ENCODE data around the gene PCDHGB3.
"Not testable (repeated sequence)": the region's sequence is repeated elsewhere in the genome, so short reads cannot be mapped to it uniquely, and the experiment has no call there.

PCDHGB3 gene

DNA sequence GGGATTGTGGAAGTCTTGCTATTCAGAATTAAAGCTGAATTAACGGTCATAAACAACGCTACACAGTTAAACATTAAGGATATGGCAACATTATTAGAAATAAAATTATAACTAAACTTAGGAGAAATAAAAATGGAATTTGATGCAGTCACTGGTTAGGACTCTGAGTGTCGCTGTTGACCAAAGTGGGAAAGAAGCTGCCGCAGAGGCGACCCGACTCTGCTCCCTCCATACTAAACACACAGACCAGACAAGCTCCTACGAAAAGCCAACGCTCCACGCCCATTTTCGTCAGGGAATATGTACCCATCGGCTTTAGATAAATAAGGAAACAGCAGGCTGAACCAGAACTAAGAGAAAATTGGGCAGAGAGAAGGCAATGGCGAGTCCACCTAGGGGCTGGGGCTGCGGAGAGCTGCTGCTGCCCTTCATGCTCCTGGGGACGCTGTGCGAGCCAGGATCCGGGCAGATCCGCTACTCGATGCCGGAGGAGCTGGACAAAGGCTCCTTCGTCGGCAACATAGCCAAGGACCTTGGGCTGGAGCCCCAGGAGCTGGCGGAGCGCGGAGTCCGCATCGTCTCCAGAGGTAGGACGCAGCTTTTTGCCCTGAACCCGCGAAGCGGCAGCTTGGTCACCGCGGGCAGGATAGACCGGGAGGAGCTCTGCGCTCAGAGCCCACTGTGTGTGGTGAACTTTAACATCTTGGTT, 5.9 kb upstream of the PCDHGB3 start, which contains the start of gene PCDHGA5:
TSS of gene PCDHGA5 (plus strand) at position 211 of the 709 bp plus-strand sequence. CDS start at position 380, 169 bp downstream.
- Histone ChIP-seq H3K9ac (ENCODE audit: low read length) (no peak within 1 kb of the TSS), H3K4me3 (ENCODE audit: low read length) (no peak within 1 kb of the TSS), H3K27me3 (ENCODE audit: control insufficient read depth, insufficient read depth, low read length) (peaks cover 36% of the 10 kb centered on the region), H3K36me3 (ENCODE audit: control insufficient read depth, insufficient read depth, low read length) (no peaks in the 10 kb centered on the region), H3K9me3 (ENCODE audit: control insufficient read depth, low read length) (peaks cover 27% of the 10 kb centered on the region), H3K4me1 (ENCODE audit: control insufficient read depth, insufficient read depth, low read length) (no peaks in the 10 kb centered on the region)

DNA sequence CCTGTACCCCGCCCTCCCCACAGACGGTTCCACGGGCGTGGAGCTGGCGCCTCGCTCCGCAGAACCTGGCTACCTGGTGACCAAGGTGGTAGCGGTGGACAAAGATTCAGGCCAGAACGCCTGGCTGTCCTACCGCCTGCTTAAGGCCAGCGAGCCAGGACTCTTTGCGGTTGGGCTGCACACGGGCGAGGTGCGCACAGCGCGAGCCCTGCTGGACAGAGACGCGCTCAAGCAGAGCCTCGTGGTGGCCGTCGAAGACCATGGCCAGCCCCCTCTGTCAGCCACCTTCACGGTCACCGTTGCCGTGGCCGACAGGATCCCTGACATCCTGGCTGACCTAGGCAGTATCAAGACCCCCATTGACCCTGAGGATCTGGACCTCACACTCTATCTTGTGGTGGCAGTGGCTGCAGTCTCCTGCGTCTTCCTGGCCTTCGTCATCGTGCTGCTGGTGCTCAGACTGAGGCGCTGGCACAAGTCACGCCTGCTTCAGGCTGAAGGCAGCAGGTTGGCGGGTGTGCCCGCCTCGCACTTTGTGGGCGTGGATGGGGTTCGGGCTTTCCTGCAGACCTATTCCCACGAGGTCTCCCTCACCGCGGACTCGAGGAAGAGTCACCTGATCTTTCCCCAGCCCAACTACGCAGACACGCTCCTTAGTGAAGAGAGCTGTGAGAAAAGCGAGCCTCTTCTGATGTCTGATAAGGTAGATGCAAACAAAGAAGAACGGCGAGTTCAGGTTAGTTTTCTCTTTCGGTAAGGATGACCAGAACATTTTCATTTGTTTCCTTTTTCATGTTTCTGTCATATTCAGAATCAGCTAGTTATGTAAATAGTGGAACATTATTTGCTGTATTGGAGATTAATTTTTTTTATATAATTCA, 3.8 kb upstream of the PCDHGB3 start:
- peaks cover 44% of the 10 kb centered on the region for H3K27me3 ChIP-seq (ENCODE audit: control insufficient read depth, insufficient read depth, low read length)
- peaks cover 26% of the 10 kb centered on the region for H3K9me3 ChIP-seq (ENCODE audit: control insufficient read depth, low read length)
- no peak overlapping the region for H3K4me3 ChIP-seq (ENCODE audit: low read length)
- no peaks in the 10 kb centered on the region for H3K36me3 ChIP-seq (ENCODE audit: control insufficient read depth, insufficient read depth, low read length)
- H3K9ac ChIP-seq (ENCODE audit: low read length), result no peak overlapping the region
- no peaks in the 10 kb centered on the region for H3K4me1 ChIP-seq (ENCODE audit: control insufficient read depth, insufficient read depth, low read length)

DNA sequence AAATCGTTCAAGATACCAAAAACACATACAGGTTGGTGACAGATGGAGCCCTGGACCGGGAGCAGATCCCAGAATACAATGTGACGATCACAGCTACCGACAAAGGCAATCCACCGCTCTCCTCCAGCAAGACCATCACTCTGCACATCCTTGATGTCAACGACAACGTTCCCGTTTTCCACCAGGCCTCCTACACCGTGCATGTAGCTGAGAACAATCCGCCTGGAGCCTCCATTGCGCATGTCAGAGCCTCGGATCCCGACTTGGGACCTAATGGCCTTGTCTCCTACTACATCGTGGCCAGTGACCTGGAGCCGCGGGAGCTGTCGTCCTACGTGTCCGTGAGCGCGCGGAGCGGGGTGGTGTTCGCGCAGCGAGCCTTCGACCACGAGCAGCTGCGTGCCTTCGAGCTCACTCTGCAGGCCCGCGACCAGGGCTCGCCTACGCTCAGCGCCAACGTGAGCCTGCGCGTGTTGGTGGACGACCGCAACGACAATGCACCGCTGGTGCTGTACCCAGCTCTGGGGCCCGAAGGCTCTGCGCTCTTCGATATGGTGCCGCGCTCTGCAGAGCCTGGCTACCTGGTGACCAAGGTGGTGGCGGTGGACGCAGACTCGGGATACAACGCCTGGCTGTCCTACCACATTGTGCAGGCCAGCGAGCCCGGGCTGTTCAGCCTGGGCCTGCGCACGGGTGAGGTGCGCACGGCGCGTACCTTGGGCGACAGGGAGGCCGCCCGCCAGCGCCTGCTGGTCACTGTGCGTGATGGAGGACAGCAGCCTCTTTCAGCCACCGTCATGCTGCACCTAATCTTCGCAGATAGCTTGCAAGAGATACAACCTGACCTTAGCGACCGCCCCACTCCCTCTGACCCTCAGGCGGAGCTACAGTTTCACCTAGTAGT, 1.8 kb downstream of the PCDHGB3 start:
- Histone ChIP-seq H3K9me3 (ENCODE audit: control insufficient read depth, low read length) (peaks cover 18% of the 10 kb centered on the region), H3K9ac (ENCODE audit: low read length) (no peak overlapping the region), H3K27me3 (ENCODE audit: control insufficient read depth, insufficient read depth, low read length) (peaks cover 24% of the 10 kb centered on the region), H3K4me1 (ENCODE audit: control insufficient read depth, insufficient read depth, low read length) (no peaks in the 10 kb centered on the region), H3K36me3 (ENCODE audit: control insufficient read depth, insufficient read depth, low read length) (no peaks in the 10 kb centered on the region), H3K4me3 (ENCODE audit: low read length) (no peak overlapping the region)

DNA sequence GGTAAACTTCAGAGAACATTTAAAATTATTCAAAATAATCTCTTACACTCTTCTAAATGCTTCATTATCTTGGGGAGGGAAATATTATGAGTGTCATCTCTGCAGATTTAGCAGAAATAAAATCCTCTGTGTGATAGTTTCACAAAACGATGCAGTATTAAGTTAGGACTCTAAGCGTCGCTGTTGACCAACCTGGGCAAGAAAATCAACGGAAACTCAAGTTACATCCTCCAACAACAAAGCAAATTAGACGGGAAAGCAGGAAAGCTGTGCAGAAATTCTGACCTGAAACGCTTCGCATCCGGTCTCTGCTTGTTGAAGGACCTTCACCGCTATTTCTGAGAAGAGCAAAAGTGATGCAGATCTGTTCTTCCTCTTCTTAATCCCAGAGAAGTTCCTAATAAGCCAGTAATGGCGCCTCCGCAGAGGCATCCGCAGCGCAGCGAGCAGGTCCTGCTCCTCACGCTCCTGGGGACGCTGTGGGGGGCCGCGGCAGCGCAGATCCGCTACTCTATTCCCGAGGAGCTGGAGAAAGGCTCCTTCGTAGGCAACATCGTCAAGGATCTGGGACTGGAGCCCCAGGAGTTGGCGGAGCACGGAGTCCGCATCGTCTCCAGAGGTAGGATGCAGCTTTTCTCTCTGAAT, 3.8 kb downstream of the PCDHGB3 start, which contains the start of gene PCDHGA6:
TSS of gene PCDHGA6 (plus strand) at position 219 of the 645 bp plus-strand sequence. CDS start at position 412, 193 bp downstream.
- Histone ChIP-seq H3K9me3 (ENCODE audit: control insufficient read depth, low read length) (peaks cover 18% of the 10 kb centered on the region), H3K27me3 (ENCODE audit: control insufficient read depth, insufficient read depth, low read length) (peaks cover 24% of the 10 kb centered on the region)

DNA sequence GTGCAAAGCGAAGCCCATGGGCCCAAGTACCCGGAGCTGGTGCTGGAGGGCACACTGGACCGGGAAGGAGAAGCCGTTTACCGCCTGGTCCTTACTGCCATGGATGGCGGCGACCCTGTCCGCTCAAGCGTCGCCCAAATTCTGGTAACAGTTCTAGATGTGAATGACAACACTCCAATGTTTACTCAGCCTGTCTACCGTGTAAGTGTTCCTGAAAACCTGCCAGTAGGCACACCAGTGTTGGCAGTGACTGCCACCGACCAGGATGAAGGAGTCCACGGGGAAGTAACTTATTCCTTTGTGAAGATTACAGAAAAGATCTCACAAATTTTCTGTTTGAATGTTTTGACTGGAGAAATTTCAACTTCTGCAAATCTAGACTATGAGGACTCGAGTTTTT, 4.6 kb downstream of the PCDHGB3 start:
- H3K27me3 ChIP-seq (ENCODE audit: control insufficient read depth, insufficient read depth, low read length), result peaks cover 24% of the 10 kb centered on the region
- peaks cover 18% of the 10 kb centered on the region for H3K9me3 ChIP-seq (ENCODE audit: control insufficient read depth, low read length)
- H3K4me3 ChIP-seq (ENCODE audit: low read length), result no peak overlapping the region
- H3K4me1 ChIP-seq (ENCODE audit: control insufficient read depth, insufficient read depth, low read length), result no peaks in the 10 kb centered on the region
- H3K36me3 ChIP-seq (ENCODE audit: control insufficient read depth, insufficient read depth, low read length), result no peaks in the 10 kb centered on the region
- no peak overlapping the region for H3K9ac ChIP-seq (ENCODE audit: low read length)

More for the DNA sequence above, 3.8 kb downstream of the PCDHGB3 start, which contains the start of gene PCDHGA6:
- Histone ChIP-seq H3K9ac (ENCODE audit: low read length) (no peak within 1 kb of the TSS), H3K4me1 (ENCODE audit: control insufficient read depth, insufficient read depth, low read length) (no peaks in the 10 kb centered on the region), H3K4me3 (ENCODE audit: low read length) (no peak within 1 kb of the TSS), H3K36me3 (ENCODE audit: control insufficient read depth, insufficient read depth, low read length) (no peaks in the 10 kb centered on the region)

DNA sequence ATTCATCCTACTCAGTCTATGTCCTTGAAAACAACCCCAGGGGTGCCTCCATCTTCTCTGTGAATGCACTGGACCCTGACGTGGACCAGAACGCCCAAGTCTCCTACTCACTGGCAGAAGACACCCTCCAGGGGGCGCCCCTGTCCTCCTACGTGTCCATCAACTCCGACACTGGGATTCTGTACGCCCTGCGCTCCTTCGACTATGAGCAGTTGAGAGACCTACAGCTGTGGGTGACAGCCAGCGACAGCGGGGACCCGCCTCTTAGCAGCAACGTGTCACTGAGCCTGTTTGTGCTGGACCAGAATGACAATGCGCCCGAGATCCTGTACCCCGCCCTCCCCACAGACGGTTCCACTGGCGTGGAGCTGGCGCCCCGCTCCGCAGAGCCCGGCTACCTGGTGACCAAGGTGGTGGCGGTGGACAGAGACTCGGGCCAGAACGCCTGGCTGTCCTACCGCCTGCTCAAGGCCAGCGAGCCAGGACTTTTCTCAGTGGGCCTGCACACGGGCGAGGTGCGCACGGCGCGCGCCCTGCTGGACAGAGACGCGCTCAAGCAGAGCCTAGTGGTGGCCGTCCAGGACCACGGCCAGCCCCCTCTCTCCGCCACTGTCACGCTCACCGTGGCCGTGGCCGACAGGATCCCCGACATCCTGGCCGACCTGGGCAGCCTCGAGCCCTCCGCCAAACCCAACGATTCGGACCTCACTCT, 5.6 kb downstream of the PCDHGB3 start:
- H3K9ac ChIP-seq (ENCODE audit: low read length); H3K36me3 ChIP-seq (ENCODE audit: control insufficient read depth, insufficient read depth, low read length); H3K4me1 ChIP-seq (ENCODE audit: control insufficient read depth, insufficient read depth, low read length); H3K4me3 ChIP-seq (ENCODE audit: low read length): not testable (repeated sequence)
- Histone ChIP-seq H3K9me3 (ENCODE audit: control insufficient read depth, low read length) (peaks cover 18% of the 10 kb centered on the region), H3K27me3 (ENCODE audit: control insufficient read depth, insufficient read depth, low read length) (peaks cover 17% of the 10 kb centered on the region)

DNA sequence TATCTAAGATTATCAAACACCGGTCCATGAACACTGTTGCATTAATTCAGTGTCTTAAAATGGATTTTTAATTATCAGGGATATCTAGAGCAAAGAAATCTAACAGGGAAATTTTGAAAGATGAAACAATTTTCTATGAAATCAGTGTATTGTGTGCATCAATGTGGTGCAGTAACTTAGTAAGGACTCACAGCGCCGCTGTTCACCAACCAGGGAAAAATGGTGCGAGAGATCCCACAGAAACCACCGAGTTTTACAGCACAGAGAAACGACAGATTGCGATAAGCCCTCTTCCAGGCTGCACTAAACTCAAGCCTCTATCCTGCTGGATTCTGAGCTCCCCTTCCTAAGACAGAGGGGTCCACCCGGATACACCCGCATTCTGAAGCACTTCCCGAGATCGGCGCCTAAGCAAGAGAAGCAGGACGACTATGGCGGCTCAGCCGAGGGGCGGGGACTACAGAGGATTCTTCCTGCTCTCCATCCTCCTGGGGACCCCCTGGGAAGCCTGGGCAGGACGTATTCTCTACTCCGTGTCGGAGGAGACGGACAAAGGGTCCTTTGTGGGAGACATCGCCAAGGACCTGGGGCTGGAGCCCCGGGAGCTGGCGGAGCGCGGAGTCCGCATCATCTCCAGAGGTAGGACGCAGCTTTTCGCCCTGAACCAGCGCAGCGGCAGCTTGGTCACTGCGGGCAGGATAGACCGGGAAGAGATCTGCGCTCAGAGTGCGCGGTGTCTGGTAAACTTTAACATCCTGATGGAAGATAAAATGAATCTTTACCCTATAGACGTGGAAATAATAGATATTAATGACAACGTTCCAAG, 12.6 kb downstream of the PCDHGB3 start, which contains the start of gene PCDHGA7:
TSS of gene PCDHGA7 (plus strand) at position 274 of the 826 bp plus-strand sequence. CDS start at position 432, 158 bp downstream.
- peaks cover 15% of the 10 kb centered on the region for H3K27me3 ChIP-seq (ENCODE audit: control insufficient read depth, insufficient read depth, low read length)
- no peaks in the 10 kb centered on the region for H3K36me3 ChIP-seq (ENCODE audit: control insufficient read depth, insufficient read depth, low read length)
- no peak within 1 kb of the TSS for H3K9ac ChIP-seq (ENCODE audit: low read length)
- peaks cover 15% of the 10 kb centered on the region for H3K9me3 ChIP-seq (ENCODE audit: control insufficient read depth, low read length)
- H3K4me3 ChIP-seq (ENCODE audit: low read length), result peak within 1 kb of the TSS; percentile 41
- no peaks in the 10 kb centered on the region for H3K4me1 ChIP-seq (ENCODE audit: control insufficient read depth, insufficient read depth, low read length)

DNA sequence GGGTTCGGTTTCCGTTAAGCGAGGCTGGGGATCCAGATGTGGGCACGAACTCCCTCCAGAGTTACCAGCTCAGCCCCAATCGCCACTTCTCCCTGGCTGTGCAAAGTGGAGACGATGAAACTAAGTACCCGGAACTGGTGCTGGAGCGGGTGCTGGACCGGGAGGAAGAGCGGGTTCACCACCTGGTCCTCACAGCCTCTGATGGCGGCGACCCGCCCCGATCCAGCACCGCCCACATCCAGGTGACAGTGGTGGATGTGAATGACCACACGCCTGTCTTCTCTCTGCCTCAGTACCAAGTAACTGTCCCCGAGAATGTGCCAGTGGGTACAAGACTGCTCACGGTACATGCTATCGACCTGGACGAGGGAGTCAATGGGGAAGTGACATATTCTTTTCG, 13.3 kb downstream of the PCDHGB3 start:
- H3K4me3 ChIP-seq (ENCODE audit: low read length), result no peak overlapping the region

DNA sequence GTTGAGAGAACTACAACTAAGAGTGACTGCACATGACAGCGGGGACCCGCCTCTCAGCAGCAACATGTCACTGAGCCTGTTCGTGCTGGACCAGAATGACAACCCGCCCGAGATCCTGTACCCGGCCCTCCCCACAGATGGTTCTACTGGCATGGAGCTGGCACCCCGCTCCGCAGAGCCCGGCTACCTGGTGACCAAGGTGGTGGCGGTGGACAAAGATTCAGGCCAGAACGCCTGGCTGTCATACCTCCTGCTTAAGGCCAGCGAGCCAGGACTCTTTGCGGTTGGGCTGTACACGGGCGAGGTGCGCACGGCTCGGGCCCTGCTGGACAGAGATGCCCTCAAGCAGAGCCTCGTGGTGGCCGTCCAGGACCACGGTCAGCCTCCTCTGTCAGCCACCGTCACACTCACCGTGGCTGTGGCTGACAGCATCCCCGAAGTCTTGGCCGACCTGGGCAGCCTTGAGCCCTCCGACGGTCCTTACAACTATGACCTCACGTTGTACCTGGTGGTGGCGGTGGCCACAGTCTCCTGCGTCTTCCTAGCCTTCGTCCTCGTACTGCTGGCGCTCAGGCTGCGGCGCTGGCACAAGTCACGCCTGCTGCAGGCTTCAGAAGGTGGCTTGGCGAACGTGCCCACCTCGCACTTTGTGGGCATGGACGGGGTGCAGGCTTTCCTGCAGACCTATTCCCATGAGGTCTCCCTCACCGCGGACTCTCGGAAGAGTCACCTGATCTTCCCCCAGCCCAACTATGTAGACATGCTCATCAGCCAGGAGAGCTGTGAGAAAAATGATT, 14.6 kb downstream of the PCDHGB3 start:
- Histone ChIP-seq H3K9ac (ENCODE audit: low read length) (no peak overlapping the region), H3K27me3 (ENCODE audit: control insufficient read depth, insufficient read depth, low read length) (peaks cover 28% of the 10 kb centered on the region), H3K4me3 (ENCODE audit: low read length) (no peak overlapping the region), H3K36me3 (ENCODE audit: control insufficient read depth, insufficient read depth, low read length) (no peaks in the 10 kb centered on the region), H3K4me1 (ENCODE audit: control insufficient read depth, insufficient read depth, low read length) (no peaks in the 10 kb centered on the region), H3K9me3 (ENCODE audit: control insufficient read depth, low read length) (peaks cover 23% of the 10 kb centered on the region)

More for the DNA sequence above, 13.3 kb downstream of the PCDHGB3 start:
- no peak overlapping the region for H3K9ac ChIP-seq (ENCODE audit: low read length)
- H3K27me3 ChIP-seq (ENCODE audit: control insufficient read depth, insufficient read depth, low read length), result peaks cover 17% of the 10 kb centered on the region
- H3K9me3 ChIP-seq (ENCODE audit: control insufficient read depth, low read length), result peaks cover 17% of the 10 kb centered on the region
- no peaks in the 10 kb centered on the region for H3K36me3 ChIP-seq (ENCODE audit: control insufficient read depth, insufficient read depth, low read length)
- no peaks in the 10 kb centered on the region for H3K4me1 ChIP-seq (ENCODE audit: control insufficient read depth, insufficient read depth, low read length)

Data from mucosa of stomach (tissue), 1 donor.